ENCODE data around the gene SHH.

SHH gene

DNA sequence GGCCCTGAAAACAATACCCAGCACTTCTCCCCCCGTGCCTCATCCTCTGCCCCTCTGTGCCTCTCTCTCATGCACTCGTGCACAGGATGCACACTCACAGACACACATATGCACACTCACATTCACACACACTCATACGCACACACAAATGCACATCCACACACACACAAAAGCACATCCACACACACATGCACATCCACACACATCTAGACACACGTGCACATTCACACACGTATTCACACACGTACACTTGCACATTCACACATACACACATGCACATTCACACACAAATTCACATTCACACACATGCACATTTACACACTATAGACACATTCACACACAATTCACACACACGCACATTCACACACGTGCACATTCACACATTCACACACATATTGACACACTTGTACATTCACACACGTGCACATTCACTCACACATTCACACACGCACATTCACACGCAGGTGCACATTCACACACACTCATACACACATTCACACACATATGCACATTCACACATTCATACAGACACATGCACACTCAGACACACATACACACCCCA is 19.2 kb downstream of the SHH start:
- DNase-seq, result no peak

DNA sequence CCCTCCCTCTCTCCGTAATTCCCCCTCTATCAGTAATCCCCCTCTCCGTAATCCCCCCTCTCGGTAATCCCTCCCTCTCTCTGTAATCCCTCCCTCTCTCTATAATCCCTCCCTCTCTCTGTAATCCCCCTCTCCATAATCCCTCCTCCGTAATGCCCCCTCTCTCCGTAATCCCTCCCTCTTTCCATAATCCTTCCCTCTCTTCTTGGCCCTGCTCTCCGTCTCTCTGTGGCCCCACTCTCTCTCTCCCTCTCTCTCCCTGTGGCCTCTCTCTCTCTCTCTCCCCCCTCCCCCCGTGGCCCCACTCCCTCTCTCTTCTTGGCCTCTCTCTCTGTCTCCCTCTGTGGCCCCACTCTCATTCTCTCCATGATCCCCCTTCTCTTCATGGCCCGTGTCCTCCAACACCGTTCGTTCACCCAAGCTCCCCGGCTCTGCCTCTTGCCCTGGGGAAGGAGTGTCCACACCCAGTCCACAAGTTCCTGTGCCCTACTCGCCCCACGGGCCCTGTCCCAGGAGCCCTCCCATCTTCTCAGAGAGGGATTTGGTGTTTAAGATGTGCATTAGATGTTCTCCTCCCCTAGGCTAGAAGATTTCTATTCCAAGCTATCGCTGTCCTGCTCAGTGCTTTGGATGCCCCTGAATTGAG is 19.8 kb downstream of the SHH start:
- DNase-seq, result no peak

DNA sequence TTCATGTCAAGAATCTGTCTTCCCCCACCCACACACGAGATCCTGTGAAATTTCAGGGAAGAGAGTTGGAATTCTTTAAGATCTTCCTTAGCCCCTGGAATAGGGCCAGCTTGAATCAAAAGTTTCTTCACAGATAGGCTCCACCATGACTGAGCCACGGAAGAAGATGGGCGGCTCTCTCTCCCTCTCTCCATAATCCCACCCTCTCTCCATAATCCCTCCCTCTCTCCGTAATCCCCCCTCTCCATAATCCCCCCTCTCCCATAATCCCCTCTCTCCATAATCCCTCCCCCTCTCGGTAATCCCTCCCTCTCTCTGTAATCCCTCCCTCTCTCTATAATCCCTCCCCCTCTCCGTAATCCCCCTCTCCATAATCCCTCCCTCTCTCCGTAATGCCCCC is 20.4 kb downstream of the SHH start:
- no peak for DNase-seq

DNA sequence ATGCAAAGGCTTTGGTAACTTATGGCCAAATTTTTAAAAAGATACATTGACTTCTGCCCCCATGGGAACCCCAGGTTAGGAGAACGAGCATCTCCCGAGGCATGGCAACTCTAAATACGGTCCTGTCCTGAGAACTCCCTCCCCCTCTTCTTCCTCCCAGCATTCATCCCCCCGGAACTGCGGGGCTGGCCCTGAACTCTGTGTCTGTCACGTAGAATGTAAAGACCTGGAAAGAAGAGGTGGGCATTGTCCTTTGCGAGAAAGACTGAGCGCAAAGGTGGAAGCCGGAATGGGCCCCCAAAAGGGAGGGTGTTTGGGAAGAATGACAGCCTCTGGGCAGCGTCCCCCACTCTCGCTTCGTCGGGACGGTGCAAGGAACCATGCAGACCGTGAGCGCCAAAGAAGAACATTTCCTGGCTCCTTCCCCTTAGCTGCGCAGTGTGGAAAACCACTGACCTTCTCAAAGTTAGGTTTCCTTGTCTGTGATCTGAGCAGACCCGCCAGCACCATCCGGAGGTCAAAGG is 21.0 kb downstream of the SHH start:
- no peak for DNase-seq

DNA sequence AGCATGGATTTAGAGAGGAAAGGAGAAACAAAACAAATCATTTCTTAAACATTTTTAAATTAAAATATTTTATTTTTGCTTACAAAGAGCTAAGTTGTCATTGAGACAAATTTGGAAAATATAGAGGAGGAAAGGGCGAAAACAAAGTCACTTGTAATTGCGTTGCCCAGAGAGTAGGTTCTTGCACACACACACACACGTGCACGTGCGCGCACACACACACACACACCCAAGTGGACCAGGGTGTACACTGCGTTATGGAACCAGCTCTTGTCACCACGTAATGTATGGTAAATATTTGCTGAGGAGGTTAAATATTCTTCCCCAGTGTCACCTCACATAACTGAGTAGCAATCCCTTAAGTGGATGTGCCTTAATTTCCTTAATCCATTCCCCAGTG is 21.6 kb downstream of the SHH start:
- DNase-seq, result no peak

DNA sequence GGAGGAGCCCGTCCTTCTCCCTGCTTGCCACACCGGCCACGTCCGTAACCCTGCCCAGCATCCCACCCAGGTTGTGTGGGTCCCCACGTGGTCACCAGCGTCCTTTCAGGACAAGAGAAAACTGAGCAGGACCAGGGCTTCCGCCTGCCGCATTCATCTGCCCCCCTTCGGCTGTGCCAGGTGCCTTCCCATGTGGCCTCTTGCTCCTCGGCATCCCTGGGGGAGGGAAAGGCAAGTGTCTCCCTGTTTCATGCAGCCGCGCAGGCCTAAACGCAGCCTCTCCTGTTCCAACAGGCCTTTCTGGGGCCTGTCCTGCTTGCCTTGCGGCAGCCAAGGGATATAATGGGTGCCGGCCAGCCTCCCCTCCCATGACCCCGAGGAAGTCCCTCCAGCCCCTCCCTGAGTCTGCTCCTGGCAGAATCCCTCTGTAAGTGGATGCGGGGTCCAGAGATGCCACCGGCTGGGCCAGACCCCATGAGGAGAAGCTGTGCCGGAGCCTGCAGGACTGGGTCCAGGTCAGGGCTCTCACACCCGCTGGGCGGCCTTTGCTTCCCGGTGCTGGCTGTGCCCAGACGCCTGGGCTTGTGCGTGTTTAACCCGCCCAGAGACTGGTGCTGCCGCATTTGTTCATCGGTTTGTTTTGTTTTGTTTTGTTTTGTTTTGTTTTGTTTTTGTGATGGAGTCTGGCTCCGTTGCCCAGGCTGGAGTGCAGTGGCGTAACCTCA is 23.1 kb downstream of the SHH start:
- peak in 9 of 56 donors; percentile 25 to 62 (median 36) for DNase-seq

DNA sequence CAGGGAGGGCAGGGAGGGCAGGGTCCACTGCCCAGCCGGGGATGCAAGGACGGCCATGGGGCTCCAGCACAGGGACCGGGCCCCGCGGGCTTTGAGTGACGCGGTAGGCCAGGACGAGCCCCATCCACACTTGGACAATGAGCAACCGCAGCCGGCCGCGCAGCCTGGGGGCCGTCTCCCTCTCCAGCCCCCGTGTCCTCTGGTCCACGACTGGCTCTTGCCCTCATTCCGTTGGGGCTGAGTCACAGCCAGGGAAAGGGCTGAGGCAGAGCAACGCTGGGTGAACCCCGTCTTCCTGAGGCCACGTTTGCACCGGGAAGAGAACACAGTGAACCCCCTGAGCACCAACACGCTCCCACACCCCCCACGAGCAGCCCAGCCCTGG is 23.7 kb downstream of the SHH start:
- DNase-seq, result no peak

DNA sequence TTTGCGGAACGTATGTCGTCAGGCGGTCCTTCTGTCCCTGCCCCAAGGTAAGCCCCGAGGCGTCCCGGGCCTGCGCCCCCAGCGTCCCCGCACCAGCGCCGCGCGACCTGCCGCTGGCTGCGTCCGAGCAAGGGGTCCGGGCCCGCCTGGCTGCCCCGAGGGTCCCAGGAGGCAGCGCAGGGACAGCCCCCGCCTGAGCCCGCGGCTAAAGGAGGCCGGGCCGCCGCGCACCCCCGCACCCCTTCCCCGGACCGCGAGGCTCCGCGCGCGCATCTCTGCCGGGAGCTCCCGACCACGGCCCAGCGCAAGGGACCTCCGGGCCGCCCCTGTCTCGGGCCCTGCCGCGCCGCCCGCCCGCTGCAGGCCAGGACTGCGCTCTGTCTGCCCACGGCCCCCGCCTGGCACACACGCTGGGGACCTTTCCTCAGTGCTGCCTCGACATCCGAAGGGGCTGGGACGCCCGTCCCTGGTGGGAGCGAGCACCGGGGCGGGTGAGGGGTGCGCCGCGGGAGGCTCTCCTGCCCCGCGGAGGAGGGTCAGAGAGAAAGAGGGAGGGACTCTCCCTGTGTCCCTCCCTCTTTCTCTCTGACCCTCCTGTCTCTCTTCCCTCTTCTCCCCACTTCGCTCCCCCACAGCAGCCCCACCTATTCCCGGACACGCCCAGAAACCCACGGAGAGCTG is 25.0 kb downstream of the SHH start:
- DNase-seq, result no peak

DNA sequence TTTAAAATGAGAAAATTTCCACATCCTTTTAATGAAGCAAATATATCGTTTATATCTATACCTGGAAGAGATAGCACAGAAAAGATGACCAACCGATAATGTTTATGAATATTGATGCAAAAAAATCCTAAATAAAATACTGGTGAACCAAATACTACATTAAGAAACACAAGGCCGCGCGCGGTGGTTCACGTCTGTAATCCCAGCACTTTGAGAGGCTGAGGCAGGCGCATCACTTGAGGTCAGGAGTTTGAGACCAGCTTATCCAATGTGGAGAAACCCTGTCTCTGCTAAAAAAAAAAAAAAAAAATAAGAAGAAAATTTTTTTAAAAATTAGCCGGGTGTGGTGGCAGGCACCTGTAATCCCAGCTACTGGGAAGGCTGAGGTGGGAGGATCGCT is 25.8 kb downstream of the SHH start:
- DNase-seq, result no peak

DNA sequence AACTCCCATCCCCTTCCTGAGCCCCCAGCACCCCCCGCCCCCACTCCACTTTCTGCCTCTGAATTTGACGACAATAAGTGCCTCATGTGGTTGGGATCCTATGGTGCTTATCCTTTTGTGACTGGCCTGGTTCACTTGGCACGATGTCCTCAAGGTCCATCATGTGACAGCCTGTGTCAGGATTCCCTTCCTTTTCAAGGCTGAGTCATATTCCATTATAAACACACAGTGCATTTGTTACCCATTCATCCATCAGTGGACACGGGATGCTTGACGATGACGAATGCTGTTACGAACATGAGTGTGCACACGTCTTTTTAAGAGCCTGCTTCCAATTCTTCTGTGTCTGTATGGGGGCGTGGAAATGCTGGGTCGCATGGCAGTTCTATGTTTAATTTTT is 26.7 kb downstream of the SHH start:
- no peak for DNase-seq

DNA sequence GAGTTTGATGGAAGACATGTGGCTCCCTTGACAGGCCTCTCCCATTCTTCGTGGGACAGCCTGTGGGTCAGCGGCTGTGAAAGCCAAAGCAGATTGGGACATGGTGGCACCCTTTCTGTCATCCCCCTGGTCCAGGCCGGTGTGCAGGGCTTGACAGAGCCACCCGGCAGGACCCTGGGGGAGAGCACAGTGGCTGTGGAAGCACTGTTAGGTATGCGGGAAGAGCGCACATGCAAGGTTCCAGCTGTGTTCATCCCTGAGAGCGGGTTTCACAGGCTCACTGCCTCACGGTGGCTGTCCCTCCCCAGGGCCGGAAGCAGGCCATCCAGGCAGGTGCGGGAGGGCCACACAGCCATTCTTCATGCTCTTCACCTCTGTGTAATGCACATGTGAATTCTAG is 29.8 kb downstream of the SHH start:
- DNase-seq, result no peak

DNA sequence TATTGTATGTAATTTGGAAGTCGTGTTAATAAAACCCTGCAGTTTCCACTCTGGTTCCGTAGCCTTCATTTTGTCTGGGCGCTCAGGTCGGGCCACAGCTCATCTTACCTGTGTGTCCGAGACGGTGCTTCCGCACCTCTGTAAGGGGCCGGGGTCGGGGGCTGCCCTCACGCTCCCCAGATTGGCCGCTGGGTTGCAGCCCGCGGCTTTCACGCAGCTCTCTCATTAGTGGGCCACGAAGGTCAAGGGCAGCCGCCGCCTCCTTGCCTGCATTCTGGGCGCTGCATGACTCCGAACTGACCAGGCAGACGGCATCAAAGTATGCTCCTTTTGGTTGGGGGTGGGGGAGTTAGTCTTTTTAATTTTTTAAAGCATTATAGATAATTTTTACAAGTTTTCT is 30.8 kb downstream of the SHH start:
- no peak for DNase-seq

DNA sequence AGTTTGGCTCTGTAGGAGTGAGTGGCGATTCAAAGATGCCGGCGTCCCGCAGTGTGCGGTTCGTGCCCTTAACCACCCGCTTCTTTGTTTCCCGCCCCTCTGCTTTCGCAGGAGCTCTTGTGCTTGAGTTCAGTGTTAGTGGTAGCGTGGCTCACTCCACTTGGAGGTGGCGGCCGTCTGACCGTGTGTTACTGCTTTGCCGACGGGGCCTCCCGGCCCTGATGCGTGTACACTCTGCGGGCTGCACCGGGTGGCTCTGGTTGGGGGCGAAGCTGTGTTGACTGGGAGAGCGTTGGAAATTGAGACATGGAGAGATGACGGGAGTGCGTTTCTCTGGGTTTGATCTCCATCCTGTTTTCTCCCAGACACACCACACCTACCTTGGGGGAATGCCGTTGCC is 31.4 kb downstream of the SHH start:
- DNase-seq, result no peak

DNA sequence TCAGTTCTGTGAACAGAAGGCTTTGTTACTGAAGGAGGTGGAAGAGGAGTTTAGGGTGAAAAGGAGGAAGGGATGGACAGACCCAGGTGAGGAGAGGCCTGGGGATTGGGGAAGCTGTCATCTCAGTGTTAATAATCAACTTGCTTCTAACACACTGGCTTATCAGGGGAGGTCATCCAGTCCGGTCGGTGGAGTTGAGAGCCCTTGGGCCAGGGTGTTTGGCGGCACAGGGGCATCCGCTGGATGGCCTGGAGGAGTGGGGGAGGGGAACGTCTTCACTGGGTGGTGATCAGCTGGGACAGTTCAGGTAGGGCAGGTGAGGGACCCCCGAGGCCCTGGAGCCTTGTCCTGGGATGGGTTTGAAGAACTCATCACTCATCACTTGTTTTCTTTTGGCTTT is 33.9 kb downstream of the SHH start:
- no peak for DNase-seq

DNA sequence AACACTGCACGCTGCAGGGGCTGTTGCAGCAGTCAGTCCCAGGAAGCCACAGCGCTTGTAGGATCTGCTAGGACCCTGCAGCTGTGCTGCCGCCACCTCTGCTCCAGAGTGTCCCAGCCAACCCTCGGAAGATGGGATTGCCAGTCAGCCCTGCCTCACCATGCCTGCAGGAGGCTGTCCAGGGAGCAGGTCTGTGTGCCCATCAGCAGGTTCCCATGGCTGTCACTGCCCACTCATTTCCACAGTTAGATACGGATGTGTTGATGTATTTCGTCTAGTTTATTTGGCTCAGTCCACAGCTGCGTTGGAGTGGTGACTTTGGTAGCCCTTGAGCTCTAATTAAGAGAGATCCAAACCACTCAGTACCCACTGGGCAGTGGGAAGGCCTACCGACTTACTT is 35.7 kb downstream of the SHH start:
- DNase-seq, result no peak

DNA sequence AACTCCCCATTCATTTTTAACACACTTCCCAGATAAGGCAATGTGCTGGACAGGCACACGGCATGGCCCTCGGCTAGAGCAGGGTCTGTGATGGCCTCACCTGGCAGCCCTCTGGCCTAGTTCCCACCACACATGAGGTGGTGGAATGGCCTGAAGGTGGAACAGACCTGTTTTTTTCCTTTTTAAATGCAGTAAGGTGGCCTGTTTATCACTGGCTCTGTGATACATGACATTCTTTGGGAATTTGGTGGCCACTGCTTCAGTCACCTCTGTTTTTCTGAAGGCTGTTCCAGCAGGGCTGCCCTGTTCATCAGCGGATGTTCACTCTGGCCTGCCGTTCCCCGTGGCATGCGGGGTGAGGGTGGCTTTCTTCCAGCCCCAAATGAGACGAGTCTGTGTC is 36.6 kb downstream of the SHH start:
- no peak for DNase-seq

DNA sequence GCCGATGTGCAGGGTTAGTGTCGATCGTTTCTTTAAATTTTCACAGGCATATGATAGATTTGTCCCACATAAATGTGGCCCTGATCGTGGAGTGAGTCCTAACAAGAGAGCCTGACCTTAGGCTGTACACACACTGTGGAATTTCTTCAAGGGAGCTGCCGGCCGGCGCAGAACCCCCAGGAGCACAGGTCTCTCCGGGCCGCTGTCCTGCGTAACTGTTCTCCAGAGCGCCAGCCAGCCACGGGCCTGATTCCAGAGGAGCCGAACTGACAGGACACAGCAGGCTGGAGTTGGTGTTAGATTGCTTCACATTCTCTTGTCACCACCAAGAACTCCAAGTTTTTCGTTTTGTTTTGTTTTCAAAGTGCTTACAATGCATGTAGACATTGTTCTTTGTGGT is 37.3 kb downstream of the SHH start:
- DNase-seq, result no peak

DNA sequence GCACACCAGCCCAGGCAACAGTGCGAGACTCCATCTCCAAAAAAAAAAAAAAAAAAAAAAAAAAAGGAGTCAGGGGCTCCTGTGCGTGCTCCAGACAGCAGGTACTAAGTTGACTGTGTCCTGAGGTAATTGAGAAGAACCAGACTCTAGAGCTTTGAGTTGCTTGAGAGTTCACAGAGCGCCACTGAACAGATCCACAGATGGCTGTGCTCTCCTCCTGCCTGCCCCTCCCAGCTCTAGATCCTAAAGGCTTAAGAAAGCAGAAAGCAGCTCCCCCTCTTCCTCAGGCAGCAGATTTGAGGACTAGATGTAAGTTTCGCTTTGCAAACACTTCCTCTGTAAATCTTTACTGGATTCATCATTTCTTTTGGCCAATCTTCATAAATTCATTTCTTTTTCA is 38.7 kb downstream of the SHH start:
- DNase-seq, result no peak

DNA sequence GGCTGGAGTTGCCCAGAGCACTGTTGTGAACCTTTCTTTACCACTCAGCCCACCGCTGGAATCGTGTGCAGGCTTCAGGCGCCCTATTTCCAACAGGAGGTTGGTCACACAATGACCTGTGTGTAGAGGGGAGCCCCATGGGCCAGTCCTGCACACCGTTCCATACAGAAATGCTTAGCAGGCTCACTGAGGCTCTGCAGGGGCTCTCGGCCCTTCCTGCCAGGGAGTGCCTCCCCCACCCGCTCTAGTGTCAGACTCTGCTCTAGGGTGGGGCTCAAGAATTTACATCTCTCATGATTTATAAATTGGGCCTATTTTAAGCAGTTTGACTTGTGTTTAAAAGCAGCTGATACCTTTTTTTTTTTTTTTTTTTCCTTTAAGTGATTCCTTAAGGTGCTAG is 42.0 kb downstream of the SHH start:
- DNase-seq, result no peak

DNA sequence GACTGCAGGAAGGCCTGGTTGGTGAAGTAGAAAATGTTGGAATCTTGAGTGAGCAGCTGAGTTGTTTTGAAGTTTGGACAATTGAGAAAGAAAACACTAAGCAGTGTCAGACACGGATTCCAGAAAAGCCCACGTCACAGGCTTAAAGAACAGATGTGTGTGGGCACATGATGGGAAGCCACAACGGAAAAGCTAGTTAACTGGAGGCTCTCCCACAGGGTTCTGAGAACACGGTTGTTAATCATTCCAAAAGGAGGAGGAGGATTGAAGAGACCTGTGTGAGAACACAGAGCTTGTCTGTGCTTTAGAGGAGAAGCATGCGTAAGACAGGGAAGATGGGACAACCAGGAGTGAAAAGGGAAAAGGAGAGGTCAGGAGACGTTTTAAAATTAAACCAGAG is 42.6 kb downstream of the SHH start:
- peak in 12 of 56 donors; percentile 11 to 55 (median 36) for DNase-seq

DNA sequence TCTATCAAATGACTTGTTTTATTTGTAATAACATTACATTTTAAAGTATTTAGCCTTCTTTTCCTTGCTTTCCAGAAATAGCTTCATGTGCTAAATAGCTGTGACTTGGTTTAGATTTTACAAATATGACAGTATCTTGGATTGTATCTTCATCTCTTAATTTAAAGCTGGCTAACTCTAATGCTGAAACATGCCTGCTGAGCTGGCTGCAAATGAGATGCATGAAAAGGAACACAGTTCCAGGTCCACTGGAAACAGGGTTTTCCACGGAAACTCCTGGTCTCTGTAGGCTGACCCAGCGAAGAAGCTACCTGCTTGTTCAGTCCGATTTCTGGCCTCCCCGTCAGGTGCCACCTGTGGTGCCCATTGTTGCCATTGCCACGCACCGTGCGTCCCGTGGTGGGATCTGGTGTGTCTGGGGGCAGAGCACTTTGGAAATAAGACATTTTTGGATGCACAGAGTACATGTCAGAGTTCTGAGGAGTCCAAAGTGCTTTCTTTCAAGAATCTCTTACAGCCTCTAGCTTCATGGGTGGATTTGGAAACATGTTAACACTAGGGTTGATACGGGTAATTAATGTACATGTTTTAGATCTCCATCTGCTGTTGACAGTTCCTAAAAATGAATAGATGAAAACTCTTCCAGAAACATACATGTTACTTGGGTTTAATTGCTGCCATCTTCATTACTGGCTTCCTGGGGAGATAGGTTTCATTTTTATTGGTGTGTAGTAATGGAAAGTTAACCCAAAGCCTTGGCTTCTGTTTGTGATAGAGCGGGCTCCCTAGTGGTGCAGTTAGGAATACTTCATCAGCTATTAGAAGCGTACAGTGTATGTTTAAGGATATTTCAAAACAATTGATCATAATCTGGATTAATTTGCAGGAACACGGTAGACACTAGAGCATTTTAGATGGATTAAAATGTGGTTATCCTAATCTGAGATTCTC is 45.0 kb downstream of the SHH start:
- DNase-seq, result no peak
